K562 (cell line): Measurements from ENCODE around the gene FMNL2. TPM values are rescaled to one million over a fixed set of nuclear protein-coding genes. Genes with fewer than 3 reads are reported as not detected.

Experiments
- ATAC-seq: fragments of 200-7000 bp; cut with Tn5 transposase; 3 replicates; pipeline ENCODE4 v1.9.1; 2020; ENCODE audit warnings: moderate library complexity
- BruUV-seq: library from RNA; stranded (reverse); fragments of 400-500 nt; replicated peaks from 2 replicates; lab custom pipeline; 2021; lab: Mats Ljungman, UMichigan
- CTCF ChIA-PET: fragments of 300-600 bp; formaldehyde crosslinking; extraction: SDS; loops from one replicate; lab custom pipeline; 2021; ENCODE audit warnings: low intra/inter-chr PET ratio; lab: Yijun Ruan, JAX
- POLR2A ChIA-PET: fragments of 300-600, 350-650 bp; sonication (Branson Sonifier 250); formaldehyde crosslinking; extraction: SDS; loops from one replicate; lab custom pipeline; 2021; ENCODE audit warnings: antibody characterized with exemption, inconsistent platforms; lab: Yijun Ruan, JAX
- DNase-seq, 4 experiments: peaks; one replicate each; pipeline versions ENCODE4 v3.0.0 to v3.0.0-alpha.2; 2011 to 2018; ENCODE audit warnings: low spot score in 3 of 4, mixed read lengths in 3 of 4; ENCODE audit errors: extremely low read depth in 1 of 4
- FAIRE-seq: peaks from 2 replicates; lab custom pipeline; 2011; peaks lifted over from hg19 to GRCh38; lab: Jason Lieb, UNC
- H2AFZ ChIP-seq: 2 replicates; pipeline ENCODE4 v1.6.0; 2011; ENCODE audit warnings: low read depth, low read length, control low read depth, inconsistent platforms
- H3K27ac ChIP-seq: fragments of 200-600 bp; 3 replicates; pipeline ENCODE4 v1.8.0; 2011; ENCODE audit warnings: low read depth, mild to moderate bottlenecking, control low read depth, inconsistent platforms, low read length, moderate library complexity, mixed read lengths; ENCODE audit errors: extremely low read depth
- H3K27me3 ChIP-seq, 2 experiments: fragments of 300-600 bp in 1 of 2; 2 replicates in 1 of 2; 3 replicates in 1 of 2; pipeline versions ENCODE4 v1.6.0 to v1.8.0; 2011; ENCODE audit warnings: inconsistent platforms in 2 of 2, low read length in 2 of 2, mild to moderate bottlenecking in 1 of 2, mixed read lengths in 1 of 2, moderate library complexity in 1 of 2; ENCODE audit not compliant: control insufficient read depth in 2 of 2, insufficient read depth in 2 of 2
- H3K36me3 ChIP-seq: fragments of 300-600 bp; 3 replicates; pipeline ENCODE4 v1.8.0; 2011; ENCODE audit warnings: mild to moderate bottlenecking, low read length, inconsistent platforms; ENCODE audit not compliant: control insufficient read depth, insufficient read depth
- H3K4me1 ChIP-seq, 2 experiments: fragments of 200-600 bp in 1 of 2; replicated peaks in 1 of 2; 2 replicates in 1 of 2; 3 replicates in 1 of 2; pipeline versions ENCODE4 v1.5.1 to v1.8.0; 2011; ENCODE audit warnings: inconsistent platforms in 2 of 2, low read length in 2 of 2, mild to moderate bottlenecking in 1 of 2, mixed read lengths in 1 of 2, moderate library complexity in 1 of 2; ENCODE audit not compliant: control insufficient read depth in 2 of 2, insufficient read depth in 2 of 2
- H3K4me2 ChIP-seq: 2 replicates; pipeline ENCODE4 v1.6.1; 2011; ENCODE audit warnings: low read length, control low read depth, inconsistent platforms, mixed read lengths; ENCODE audit not compliant: insufficient read depth
- H3K4me3 ChIP-seq: fragments of 200-600 bp; sonication (generic), shearing (Covaris generic); 2 replicates; pipeline ENCODE4 v1.5.1; 2016; ENCODE audit warnings: control low read depth, inconsistent platforms
- H3K79me2 ChIP-seq: fragments of 200-600 bp; 3 replicates; pipeline ENCODE4 v1.8.0; 2011; ENCODE audit warnings: low read length, inconsistent platforms; ENCODE audit not compliant: control insufficient read depth, insufficient read depth
- H3K9ac ChIP-seq, 2 experiments: 2 replicates each; pipeline versions ENCODE4 v1.6.0 to v1.6.1; 2011; ENCODE audit warnings: low read depth in 2 of 2, low read length in 2 of 2, control low read depth in 1 of 2, inconsistent platforms in 1 of 2, mild to moderate bottlenecking in 1 of 2, mixed read lengths in 1 of 2; ENCODE audit not compliant: insufficient read depth in 1 of 2
- H3K9me1 ChIP-seq: one replicate; pipeline ENCODE4 v1.6.0; 2011; ENCODE audit warnings: inconsistent platforms, mild to moderate bottlenecking, low read length, moderate library complexity; ENCODE audit not compliant: control insufficient read depth, insufficient read depth
- H3K9me3 ChIP-seq: replicated peaks from 2 replicates; pipeline ENCODE4 v1.5.1; 2011; ENCODE audit warnings: low read depth, low read length, inconsistent platforms; ENCODE audit not compliant: control insufficient read depth, insufficient read depth
- H4K20me1 ChIP-seq: replicated peaks from 2 replicates; pipeline ENCODE4 v1.6.1; 2011; ENCODE audit warnings: low read length, inconsistent platforms, mixed read lengths; ENCODE audit not compliant: control insufficient read depth, insufficient read depth
- PTRF ChIP-seq: fragments of 450-650 bp; IDR thresholded peaks from 2 replicates; pipeline ENCODE4 v1.6.1; 2016; ENCODE audit warnings: mild to moderate bottlenecking, missing genetic modification characterization, missing compliant biosample characterization
- ZNF175 ChIP-seq: fragments of 200-800 bp; sonication (Bioruptor generic); IDR thresholded peaks from 2 replicates; pipeline ENCODE4 v1.6.1; 2016; ENCODE audit warnings: low read depth, mild to moderate bottlenecking, missing genetic modification characterization, missing compliant biosample characterization
- ZNF583 ChIP-seq: fragments of 250-450 bp; sonication (Bioruptor Pico); IDR thresholded peaks from 2 replicates; pipeline ENCODE4 v1.4.0; 2020
- ZNF780A ChIP-seq: fragments of 250-450 bp; sonication (Bioruptor Pico); IDR thresholded peaks from 2 replicates; pipeline ENCODE4 v1.5.0; 2021; ENCODE audit warnings: mild to moderate bottlenecking
- WGBS: fragments of 100-300 bp; shearing (Covaris generic); methylation state at CpG from one replicate; pipeline ENCODE4 v1.1.6; 2016; ENCODE audit warnings: low coverage, mixed read lengths; ENCODE audit not compliant: insufficient coverage; ENCODE audit errors: missing lambda C conversion rate; 5-methylcytosine and 5-hydroxymethylcytosine counted together
- in situ Hi-C: fragments of 300-500 bp; cut with MboI; formaldehyde crosslinking; loops from 4 replicates; pipeline ENCODE4 v1.15.0; 2018; ENCODE audit warnings: inconsistent platforms, mixed read lengths
- intact Hi-C: fragments of 100-400 bp; cut with micrococcal nuclease; formaldehyde crosslinking; loops from 2 replicates; pipeline ENCODE4 v1.14.2; 2022
- polyA plus RNA-seq, 8 experiments: library from polyadenylated mRNA; depleted of rRNA in 4 of 8; stranded (reverse) in 5 of 8; unstranded in 3 of 8; fragments of >200 nt; fragmentation: Nextera tagmentation in 2 of 8; fragmentation: Illumina TruSeq in 1 of 8; extraction: Ambion mirVana in 2 of 8; extraction: Trizol in 1 of 8; gene quantifications; 2 replicates each; pipeline versions ENCODE4 v1.2.1 to v1.2.3, GENCODE V29; 2011 to 2014; ENCODE audit warnings: inconsistent platforms in 1 of 8, missing spikeins in 1 of 8
- total RNA-seq, 7 experiments: library from RNA; depleted of rRNA in 6 of 7; stranded (reverse); fragments of >200 nt in 6 of 7; fragmentation: Illumina TruSeq in 2 of 7; extraction: Trizol in 2 of 7; gene quantifications; 2 replicates each; pipeline versions ENCODE4 v1.2.1 to v1.2.3, GENCODE V29; 2011 to 2021; ENCODE audit warnings: low replicate concordance in 1 of 7
- TF ChIP-seq, protein P1 (sequence below): IDR thresholded peaks from 2 replicates; pipeline ENCODE4 v1.6.1; 2014; ENCODE audit warnings: antibody characterized with exemption

Gene FMNL2
- total and polyA plus RNA-seq, 9 of the 15 experiments (the other 6 are each of a cell fraction or from before 2014, with no cell fraction given): 0.15 to 0.49 (median 0.24) TPM; not detected in 1

DNA sequence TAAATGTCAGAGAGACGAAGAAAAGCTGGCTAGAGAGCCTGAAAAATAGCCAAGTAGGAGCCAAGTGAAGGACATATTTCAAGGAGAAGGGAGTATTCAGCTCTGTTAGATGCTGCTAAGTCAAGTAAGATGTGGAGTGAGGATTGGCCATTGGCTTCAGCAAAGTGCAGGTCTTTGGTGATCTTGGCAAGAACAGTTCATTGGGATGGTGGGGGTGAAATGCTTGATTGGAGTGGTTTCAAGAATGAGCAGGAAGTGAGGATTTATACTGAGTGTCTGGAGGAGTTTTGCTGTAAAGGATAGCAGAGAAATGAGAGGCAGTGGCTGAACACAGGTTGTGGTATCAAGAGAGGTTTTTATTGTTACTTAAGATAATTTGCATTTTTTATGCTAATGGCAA lies 242.6 kb downstream of the FMNL2 start:
- intact Hi-C loops (no loop called here), in situ Hi-C loops (no loop called here)
- H3K9me1 ChIP-seq: no peaks in the 10 kb centered on the region
- ATAC-seq: no peak
- H3K9ac ChIP-seq: no peak overlapping the region
- no peak overlapping the region for H2AFZ ChIP-seq
- no peak overlapping the region for H3K27ac ChIP-seq
- no peak overlapping the region for H3K4me2 ChIP-seq
- no peak for TF ChIP-seq ZNF780A (CRISPR knock-in tag)
- ChIA-PET POLR2A (interaction anchor here (1.1 kb wide), 1 partner anchor 12 kb away, joined by 3 read pairs; no protein-coding TSS in a partner anchor), CTCF (no interaction called here)
- no peak overlapping the region for H3K4me3 ChIP-seq
- no peak for DNase-seq
- no peak for FAIRE-seq
- BruUV-seq: no TSS peak
- H3K4me1 ChIP-seq: peaks cover 0 to 6% of the 10 kb centered on the region in 2 experiments; a peak in 2 of 5 replicates
- H3K79me2 ChIP-seq: no peaks in the 10 kb centered on the region
- H3K27me3 ChIP-seq: no peaks in the 10 kb centered on the region; a peak in 1 of 5 replicates
- no peaks in the 10 kb centered on the region for H3K9me3 ChIP-seq
- 8% methylated on average over 1 of the region's 1 CpG for WGBS
- H3K36me3 ChIP-seq: no peaks in the 10 kb centered on the region
- H4K20me1 ChIP-seq: no peaks in the 10 kb centered on the region

DNA sequence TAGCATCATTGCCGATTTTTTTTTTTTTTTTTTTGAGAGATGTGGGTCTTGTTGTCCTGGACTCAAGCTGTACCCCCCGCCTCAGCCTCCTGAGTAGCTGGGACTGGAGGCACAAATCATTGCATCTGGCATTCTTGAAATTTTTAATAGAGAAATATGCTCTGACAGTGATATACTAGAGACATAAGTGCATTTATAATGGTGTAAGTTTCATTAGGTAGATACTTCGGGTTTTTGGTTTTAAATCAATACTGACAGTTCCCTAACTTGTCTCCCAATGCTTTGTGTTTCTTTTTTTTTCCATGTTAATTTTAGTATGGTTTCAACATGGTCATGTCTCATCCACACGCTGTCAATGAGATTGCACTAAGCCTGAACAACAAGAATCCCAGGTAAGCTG lies 243.6 kb downstream of the FMNL2 start:
- TF ChIP-seq ZNF175 (CRISPR knock-in tag) (no peak), PTRF (tag) (no peak), ZNF583 (CRISPR knock-in tag) (no peak)
- TF ChIP-seq, protein P1, sequence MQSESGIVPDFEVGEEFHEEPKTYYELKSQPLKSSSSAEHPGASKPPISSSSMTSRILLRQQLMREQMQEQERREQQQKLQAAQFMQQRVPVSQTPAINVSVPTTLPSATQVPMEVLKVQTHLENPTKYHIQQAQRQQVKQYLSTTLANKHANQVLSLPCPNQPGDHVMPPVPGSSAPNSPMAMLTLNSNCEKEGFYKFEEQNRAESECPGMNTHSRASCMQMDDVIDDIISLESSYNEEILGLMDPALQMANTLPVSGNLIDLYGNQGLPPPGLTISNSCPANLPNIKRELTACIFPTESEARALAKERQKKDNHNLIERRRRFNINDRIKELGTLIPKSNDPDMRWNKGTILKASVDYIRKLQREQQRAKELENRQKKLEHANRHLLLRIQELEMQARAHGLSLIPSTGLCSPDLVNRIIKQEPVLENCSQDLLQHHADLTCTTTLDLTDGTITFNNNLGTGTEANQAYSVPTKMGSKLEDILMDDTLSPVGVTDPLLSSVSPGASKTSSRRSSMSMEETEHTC: no peak
- Histone ChIP-seq H3K9me3 (no peaks in the 10 kb centered on the region), H3K9ac (no peak overlapping the region), H4K20me1 (no peaks in the 10 kb centered on the region), H3K36me3 (no peaks in the 10 kb centered on the region), H3K4me2 (no peak overlapping the region), H3K27me3 (no peaks in the 10 kb centered on the region; a peak in 1 of 5 replicates), H3K9me1 (no peaks in the 10 kb centered on the region), H3K4me3 (no peak overlapping the region), H3K79me2 (no peaks in the 10 kb centered on the region), H3K4me1 (peaks cover 5 to 6% of the 10 kb centered on the region in 2 experiments; a peak in 4 of 5 replicates), H2AFZ (no peak overlapping the region), H3K27ac (no peak overlapping the region)
- in situ Hi-C loops: no loop called here
- ChIA-PET POLR2A (interaction anchor here (0.7 to 0.9 kb wide), 2 partner anchors 9 to 17 kb away, joined by 3 read pairs; no protein-coding TSS in a partner anchor), CTCF (no interaction called here)
- ATAC-seq (no peak), FAIRE-seq (no peak), DNase-seq (no peak)
- BruUV-seq: no TSS peak
- intact Hi-C loops: no loop called here
- 24% methylated on average over 4 of the region's 4 CpGs for WGBS
